ENCODE results near the gene CXCR5. TPM values are rescaled to one million over a fixed set of nuclear protein-coding genes. Genes with fewer than 3 reads are reported as not detected.

Gene CXCR5
- total RNA-seq, 4 donors from 2014 or later: 0.17 TPM; not detected in 3

GRCh38 chr11:118913411-118914125 is 29.9 kb downstream of the CXCR5 start:
- Histone ChIP-seq H3K4me1 (peaks cover 100% of the 10 kb centered on the region in 4 donors), H3K36me3 (peaks cover 0 to under 1% (median 0%) of the 10 kb centered on the region in 4 donors)
- no peak for DNase-seq (ENCODE audit: extremely low spot score)

GRCh38 chr11:118914178-118914918 is 30.7 kb downstream of the CXCR5 start:
- intact Hi-C loops (cut with DNase I): no loop called here
- DNase-seq (ENCODE audit: extremely low spot score): no peak
- H3K27ac ChIP-seq (replicated peaks in 1 of 4): peak overlapping the region; percentile 90 to 98 (median 96)
- 49% methylated on average over 9 of the region's 15 CpGs for WGBS
- TF ChIP-seq POLR2AphosphoS5 (IDR thresholded peaks at IDR 0.05) (no peak), EP300 (IDR thresholded peaks at IDR 0.05) (no peak), POLR2A (IDR thresholded peaks at IDR 0.05; ENCODE audit: low read depth) (no peak), CTCF (IDR thresholded peaks at IDR 0.05) (no peak)
- no peaks in the 10 kb centered on the region for H3K9me3 ChIP-seq
- H3K36me3 ChIP-seq: no peaks in the 10 kb centered on the region
- peak overlapping the region; percentile 15 to 61 (median 24) for H3K4me3 ChIP-seq
- H3K27me3 ChIP-seq: no peaks in the 10 kb centered on the region
- H3K4me1 ChIP-seq: peaks cover 100% of the 10 kb centered on the region in 4 donors

More at GRCh38 chr11:118913411-118914125, 29.9 kb downstream of the CXCR5 start:
- WGBS: 30% methylated on average over 7 of the region's 9 CpGs
- Histone ChIP-seq H3K27ac (replicated peaks in 1 of 4) (peak overlapping the region; percentile 90 to 98 (median 96)), H3K4me3 (peak overlapping the region; percentile 15 to 61 (median 24)), H3K9me3 (no peaks in the 10 kb centered on the region), H3K27me3 (no peaks in the 10 kb centered on the region)
- intact Hi-C loops (cut with DNase I): no loop called here
- TF ChIP-seq POLR2A (IDR thresholded peaks at IDR 0.05; ENCODE audit: low read depth): no peak

GRCh38 chr11:118914987-118915386 is 31.3 kb downstream of the CXCR5 start:
- H3K36me3 ChIP-seq: no peaks in the 10 kb centered on the region
- H3K4me3 ChIP-seq: peak overlapping the region in 1 of 4 donors; percentile 17
- H3K27ac ChIP-seq (replicated peaks in 1 of 4): peak overlapping the region; percentile 90 to 98 (median 96)
- no peak for DNase-seq (ENCODE audit: extremely low spot score)
- TF ChIP-seq CTCF (IDR thresholded peaks at IDR 0.05): no peak
- intact Hi-C loops (cut with DNase I): no loop called here
- H3K27me3 ChIP-seq: no peaks in the 10 kb centered on the region
- peaks cover 100% of the 10 kb centered on the region in 4 donors for H3K4me1 ChIP-seq
- WGBS: 90% methylated on average over 4 of the region's 4 CpGs
- H3K9me3 ChIP-seq: no peaks in the 10 kb centered on the region

GRCh38 chr11:118915396-118915795 is 31.7 kb downstream of the CXCR5 start:
- H3K4me1 ChIP-seq: peaks cover 100% of the 10 kb centered on the region in 4 donors
- no peak for DNase-seq (ENCODE audit: extremely low spot score)
- H3K9me3 ChIP-seq: no peaks in the 10 kb centered on the region
- H3K27ac ChIP-seq (replicated peaks in 1 of 4): peak overlapping the region; percentile 90 to 98 (median 96)
- no peaks in the 10 kb centered on the region for H3K27me3 ChIP-seq
- no peak for TF ChIP-seq CTCF (IDR thresholded peaks at IDR 0.05)
- TF ChIP-seq POLR2A (IDR thresholded peaks at IDR 0.05; ENCODE audit: low read depth): no peak
- TF ChIP-seq EP300 (IDR thresholded peaks at IDR 0.05): no peak
- no peak for TF ChIP-seq POLR2AphosphoS5 (IDR thresholded peaks at IDR 0.05)
- H3K4me3 ChIP-seq: peak overlapping the region in 1 of 4 donors; percentile 28
- H3K36me3 ChIP-seq: no peaks in the 10 kb centered on the region
- intact Hi-C loops (cut with DNase I): no loop called here
- WGBS: 85% methylated on average over 2 of the region's 2 CpGs

Measured in esophagus muscularis mucosa (tissue), 4 donors.